Stimulated activated naive CD8-positive, alpha-beta T cell treated with anti-CD3 and anti-CD28 coated beads, Interleukin-15, Interleukin-2, amounts not matched to agents 100 U/mL and 50 U/mL, for 24 hours (primary cell): Measurements from ENCODE around the gene PPEF2.
"Not testable (repeated sequence)": the region's sequence is repeated elsewhere in the genome, so short reads cannot be mapped to it uniquely, and the experiment has no call there.

Experiments used
- ATAC-seq: fragments of 150-1000 bp; cut with Tn5 transposase; one replicate; pipeline ENCODE4 v1.10.0; 2021
- DNase-seq: peaks from one replicate; pipeline ENCODE4 v3.0.0; 2021

The PPEF2 gene, protein sequence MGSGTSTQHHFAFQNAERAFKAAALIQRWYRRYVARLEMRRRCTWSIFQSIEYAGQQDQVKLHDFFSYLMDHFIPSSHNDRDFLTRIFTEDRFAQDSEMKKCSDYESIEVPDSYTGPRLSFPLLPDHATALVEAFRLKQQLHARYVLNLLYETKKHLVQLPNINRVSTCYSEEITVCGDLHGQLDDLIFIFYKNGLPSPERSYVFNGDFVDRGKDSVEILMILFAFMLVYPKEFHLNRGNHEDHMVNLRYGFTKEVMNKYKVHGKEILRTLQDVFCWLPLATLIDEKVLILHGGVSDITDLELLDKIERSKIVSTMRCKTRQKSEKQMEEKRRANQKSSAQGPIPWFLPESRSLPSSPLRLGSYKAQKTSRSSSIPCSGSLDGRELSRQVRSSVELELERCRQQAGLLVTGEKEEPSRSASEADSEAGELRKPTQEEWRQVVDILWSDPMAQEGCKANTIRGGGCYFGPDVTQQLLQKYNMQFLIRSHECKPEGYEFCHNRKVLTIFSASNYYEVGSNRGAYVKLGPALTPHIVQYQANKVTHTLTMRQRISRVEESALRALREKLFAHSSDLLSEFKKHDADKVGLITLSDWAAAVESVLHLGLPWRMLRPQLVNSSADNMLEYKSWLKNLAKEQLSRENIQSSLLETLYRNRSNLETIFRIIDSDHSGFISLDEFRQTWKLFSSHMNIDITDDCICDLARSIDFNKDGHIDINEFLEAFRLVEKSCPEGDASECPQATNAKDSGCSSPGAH

DNA sequence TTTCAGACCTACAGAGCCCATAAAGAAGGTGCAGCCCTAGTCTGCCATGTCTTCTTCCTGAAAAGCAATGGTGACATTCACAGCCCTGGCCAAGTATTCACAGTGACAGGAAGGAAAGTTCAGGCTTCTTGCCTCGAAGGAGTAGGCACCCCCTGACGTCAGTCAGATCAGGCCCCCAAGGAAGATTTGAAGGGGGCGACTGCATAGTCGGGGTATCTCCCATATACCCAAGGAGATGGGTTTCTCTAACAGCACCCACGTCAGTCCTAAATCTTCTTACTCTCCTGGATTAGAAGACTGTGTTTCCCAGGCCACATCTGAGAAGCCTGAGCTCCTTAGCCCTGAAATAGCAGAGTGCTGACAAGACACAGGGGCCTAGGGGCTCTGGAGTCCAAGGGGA lies at the start of gene PPEF2:
TSS of gene PPEF2 (minus strand) at position 101 of the 400 bp plus-strand sequence. CDS start 6,127 bp downstream, outside the sequence.
- ATAC-seq (no peak), DNase-seq (no peak)

DNA sequence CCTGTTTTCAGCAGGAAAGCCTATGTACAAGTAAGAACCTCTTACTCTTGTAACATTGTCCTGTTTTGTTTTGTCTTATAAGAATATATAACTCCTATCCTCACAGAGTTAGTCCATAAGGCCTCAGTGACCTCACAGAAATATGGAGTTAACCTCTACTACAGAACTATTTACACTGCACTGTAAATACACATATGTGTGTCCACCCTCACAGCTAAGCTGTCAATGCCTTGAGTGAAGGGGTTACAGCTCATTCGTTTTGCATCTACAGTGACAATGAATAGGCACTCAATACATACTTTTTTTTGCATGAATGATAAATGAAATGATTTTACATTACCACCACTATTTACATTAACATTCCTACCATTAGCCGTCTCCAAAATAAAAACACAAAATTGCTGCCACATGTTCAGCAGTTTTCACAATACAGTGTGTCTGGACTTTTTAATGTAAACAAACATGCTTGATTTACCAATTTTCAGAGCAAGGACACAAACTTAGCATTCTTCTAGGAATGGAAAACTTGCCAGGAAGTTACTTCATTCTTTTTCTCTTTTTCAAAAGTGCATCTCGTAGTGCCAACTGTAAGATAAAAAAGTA lies 48.1 kb upstream of the PPEF2 start:
- ATAC-seq (no peak), DNase-seq (no peak)

DNA sequence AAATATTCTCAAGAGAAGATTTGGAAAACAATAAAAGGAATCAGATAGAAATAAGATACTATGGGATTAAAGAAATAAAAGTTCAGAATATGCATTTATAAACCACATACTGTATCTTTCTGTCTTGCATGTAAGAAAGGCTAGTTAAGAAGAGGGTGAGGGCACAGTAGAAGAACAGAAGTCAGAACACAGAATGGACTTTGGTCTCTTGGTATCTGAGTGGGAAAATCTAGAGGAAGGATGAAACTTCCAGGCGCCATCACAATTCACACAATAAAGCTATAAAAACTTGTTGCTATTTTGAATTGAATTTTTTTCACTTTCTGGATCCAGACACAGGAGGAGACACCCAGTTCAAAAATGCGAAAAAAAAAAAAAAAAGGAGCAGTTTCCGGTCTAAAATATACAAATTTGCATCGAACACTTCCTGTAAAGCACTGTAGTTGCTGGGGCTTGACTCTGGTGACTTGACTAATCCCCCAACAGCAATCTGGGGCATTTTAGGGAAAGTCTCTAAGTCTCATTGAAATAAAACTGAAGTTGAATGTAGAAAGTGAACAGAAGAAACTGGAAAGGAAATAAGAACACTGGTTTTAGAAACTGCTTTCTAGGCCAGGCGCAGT lies 46.7 kb upstream of the PPEF2 start:
- ATAC-seq (no peak), DNase-seq (no peak)

DNA sequence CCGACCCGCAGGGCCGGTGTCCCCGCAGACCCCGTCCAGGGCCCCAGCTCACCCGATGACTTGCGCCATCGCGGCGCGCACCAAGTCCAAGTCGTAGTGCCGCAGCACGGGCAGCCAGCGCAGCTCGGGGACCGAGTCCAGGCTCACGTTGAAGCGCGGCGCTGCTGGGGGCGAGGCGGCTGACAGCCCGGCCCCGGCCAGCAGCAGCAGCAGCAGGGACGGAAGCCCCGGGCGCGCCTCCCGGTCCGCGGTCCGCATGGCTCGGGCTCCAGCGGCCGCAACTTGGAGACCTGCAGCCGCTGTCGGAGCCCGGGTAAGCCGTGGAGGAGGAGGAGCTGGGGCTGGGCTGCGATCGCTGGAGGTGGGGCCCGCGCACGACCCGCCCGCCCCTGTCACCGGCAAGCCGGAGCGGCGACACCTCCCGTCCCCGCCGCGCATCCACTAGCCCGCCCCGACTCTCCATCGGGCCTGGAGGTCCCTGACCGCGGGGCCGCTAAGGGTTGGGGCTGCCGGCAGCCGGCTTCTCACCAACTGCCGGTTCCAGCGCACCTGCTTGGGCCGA lies 38.5 kb upstream of the PPEF2 start, which contains the start of gene NAAA:
TSS of gene NAAA (minus strand) at position 322 of the 562 bp plus-strand sequence. CDS start at position 258, 64 bp downstream.
- DNase-seq (peak; percentile 82), ATAC-seq (peak; percentile 82)

DNA sequence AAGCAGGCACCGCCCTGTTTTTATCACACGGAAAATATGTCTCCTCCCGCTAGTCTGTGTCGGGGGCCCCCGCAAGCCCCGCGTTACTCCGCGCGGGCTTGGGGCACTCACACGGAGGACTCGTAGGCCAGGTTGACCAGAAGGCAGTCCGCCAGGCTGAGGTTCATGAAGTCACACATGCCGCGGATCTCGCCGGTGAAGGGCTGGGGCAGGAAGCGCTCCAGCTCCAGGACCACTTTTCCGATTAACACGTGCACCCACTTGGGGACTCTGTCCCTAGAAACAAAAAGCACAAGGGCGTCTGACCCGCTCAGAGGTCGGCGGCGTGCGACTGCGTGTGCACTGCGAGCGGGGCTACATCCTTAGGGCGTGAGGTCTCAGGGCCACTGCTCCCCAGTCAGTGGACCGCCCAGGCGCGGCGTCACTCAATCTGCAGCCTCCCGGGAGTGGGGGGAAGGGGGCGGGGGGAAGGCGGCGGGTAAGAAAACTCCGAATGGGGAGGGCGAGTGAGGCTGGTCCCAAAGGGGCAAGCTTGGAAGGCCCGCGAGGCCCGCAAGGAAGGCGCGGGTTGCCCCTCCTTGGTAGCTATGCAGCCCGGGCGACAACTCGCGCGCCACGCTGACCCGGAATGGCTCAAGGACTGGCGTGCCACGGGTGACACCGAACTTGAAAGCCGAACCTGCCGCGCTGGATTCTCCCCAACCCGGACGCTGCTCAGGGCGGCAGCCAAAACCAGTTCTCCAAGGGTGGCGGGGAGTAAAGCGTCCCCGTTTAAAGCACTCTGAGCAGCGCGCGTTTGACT lies 37.8 kb upstream of the PPEF2 start:
- DNase-seq (peak; percentile 81), ATAC-seq (peak; percentile 78)

DNA sequence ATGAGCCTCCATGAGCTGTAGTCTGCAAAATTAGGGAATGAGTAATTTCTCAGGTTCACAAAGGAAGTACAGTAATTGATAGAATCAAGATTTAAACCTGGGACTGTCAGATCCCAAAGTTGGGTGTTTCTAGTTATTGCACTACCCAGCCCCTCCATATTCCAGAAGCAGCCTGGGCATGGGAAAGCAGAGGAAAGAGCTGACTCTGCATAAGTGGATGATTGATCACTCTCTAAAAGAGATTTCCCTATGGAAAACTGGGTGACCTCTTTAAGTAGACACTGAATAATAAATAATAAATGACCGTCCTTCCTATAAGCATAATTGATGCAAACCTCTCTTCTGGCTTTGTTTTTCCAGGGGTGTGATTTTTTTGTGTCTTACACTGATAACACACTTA lies 33.4 kb upstream of the PPEF2 start:
- DNase-seq = no peak
- no peak for ATAC-seq

DNA sequence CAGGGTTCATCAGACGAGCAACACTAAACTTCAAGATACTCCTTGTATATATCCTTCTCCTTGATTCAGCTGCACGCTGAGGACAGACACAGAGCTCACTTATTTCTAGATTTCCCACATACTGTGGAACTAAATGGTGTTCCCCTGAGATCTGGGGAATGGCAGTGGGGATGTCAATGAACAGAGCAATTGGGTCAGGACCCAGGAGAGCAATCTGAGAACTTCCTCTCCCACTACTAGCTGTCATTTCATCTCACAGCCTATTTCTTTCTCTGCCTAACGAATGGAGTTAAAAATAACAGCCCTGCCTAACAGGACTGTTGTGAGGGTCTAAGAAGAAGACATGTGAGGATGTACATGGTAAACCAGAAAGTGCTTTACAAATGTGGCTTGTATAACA lies 27.9 kb upstream of the PPEF2 start:
- ATAC-seq (no peak), DNase-seq (no peak)

DNA sequence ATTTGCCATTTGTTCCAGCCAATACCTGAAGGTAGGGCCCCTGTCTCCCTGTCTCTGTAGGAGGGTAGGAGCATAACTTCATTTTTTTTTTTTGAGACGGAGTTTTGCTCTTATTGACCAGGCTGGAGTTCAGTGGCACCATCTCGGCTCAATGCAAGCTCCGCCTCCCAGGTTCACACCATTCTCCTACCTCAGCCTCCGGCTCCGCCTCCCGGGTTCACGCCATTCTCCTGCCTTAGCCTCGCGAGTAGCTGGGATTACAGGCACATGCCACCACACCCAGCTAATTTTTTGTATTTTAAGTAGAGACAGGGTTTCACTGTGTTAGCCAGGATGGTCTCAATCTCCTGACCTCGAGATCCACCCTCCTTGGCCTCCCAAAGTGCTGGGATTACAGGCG lies 22.7 kb upstream of the PPEF2 start:
- ATAC-seq, DNase-seq: not testable (repeated sequence)

DNA sequence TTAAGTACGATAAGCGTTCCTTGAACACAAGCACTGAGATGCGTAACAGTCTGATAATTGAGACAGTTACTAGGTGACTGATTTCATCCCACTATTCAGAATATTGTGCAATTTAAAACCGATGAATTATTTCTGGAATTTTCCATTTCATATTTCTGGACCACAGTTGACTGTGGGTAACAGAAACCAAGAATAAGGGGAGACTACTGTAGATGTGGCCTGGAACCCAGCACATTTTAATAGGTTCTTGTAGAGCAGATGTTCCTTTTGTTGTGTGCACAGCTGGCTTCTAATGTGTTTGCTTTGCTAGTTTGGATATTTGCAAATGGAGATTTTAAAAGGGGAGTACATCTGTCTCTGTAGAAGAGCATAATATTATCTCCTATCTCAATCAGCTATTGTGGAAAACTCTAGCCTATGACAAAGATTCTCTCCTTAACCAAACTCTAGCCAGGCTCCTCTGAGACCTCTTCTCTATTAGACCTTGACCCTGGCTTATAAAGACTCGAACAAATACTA lies 22.1 kb upstream of the PPEF2 start:
- ATAC-seq (no peak), DNase-seq (no peak)

DNA sequence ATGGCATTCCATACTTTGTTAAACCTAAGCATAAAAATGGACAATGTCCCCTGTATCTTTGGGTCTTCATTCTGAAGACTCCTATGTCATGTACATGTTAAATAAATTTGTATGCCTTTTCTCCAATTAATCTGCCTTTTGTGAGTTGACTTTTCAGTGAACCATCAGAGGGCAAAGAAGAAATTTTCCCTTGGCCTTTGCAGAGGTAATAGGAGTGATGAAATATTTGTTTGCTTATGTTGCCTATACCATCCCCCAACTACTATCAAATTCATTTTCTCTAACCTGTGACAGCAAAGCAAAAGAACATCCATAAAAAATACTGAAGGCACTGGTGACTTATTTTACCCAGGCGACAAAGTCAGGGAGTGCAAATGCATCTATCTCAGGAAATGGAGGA lies 20.3 kb upstream of the PPEF2 start:
- DNase-seq (no peak), ATAC-seq (no peak)

DNA sequence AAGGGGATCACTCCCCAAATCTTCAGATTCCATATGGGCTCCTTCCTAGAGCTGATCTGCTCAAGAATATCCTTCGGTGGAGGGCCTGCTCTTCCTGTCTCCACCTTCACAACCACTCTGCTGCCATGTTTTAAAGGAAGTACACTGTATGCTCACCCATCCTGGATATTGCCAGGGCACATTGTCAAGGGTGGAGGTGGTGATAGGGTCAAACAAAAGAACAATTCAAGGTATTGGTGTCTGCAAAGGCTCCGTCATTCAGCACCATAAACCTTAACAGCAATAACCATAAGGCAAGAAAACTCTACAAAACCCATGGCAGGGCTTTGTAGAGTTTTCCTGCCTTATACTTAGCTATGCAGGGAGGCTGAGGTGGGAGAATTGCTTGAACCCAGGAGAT lies 19.7 kb upstream of the PPEF2 start:
- ATAC-seq = no peak
- no peak for DNase-seq

DNA sequence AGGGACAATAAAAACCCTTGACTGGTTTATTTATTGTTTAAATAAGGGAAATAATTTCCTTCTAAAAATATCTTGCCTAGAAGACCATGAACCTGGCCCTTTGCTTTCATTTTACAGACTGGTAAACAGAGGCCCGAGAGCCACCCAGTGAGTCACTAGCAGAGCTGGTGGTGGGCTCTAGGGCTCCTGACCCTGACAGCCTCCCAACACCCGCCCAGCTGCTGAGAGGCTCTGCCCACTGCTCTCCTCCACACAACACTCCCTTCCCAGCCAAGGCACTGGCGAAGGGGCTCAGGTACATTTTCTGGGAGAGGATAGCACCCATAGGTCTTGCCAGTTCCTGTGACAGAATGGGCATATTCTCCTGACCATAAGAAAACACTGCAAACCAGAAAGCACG lies 18.1 kb upstream of the PPEF2 start:
- no peak for DNase-seq
- no peak for ATAC-seq

DNA sequence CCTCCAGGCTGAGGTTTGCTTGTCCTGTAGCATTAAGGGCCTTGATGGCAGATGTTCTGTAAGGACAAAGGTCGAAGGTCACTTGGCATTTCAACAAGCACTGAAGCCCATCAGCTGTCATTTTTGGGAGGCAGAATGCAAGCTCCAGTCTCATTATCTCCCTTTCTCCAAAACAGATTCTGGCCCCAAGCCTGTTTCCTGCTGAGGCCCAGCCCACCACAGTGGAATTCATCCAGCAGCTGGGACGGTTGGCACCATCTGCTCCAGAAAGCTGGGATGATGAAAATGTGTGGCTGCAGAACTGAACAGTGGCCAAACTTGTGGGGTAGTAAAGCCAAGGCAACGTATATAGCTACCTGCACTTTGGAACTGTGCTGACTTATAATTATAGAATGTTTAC lies 17.7 kb upstream of the PPEF2 start:
- ATAC-seq = no peak

DNA sequence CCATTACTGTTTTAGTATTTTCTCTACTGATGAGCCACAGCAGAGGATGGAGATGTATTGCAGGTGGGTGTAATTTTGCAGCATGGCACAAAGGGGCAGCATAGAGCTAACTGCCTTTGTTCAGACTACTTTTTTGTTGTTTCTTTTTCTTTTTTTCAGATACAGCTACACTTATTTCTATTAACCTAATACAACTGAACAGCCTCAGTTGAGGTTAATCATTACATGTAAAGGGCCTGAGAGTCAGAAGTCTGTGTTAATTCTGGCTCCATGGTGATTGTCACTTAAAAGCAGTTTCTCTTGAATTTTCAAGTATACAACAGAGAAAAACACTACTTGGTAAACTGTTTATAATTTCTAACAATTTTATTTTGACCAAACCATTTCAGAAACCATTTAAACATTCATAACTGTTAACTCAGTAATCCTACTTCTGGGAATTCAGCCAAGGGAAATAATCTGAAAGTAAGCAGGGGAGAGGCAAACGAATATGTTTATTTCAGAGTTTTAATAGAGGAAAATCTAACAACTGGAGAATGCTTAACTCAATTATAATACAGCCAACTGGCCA lies 13.9 kb upstream of the PPEF2 start:
- peak; percentile 18 for DNase-seq
- no peak for ATAC-seq

More for the DNA sequence above, 17.7 kb upstream of the PPEF2 start:
- no peak for DNase-seq

DNA sequence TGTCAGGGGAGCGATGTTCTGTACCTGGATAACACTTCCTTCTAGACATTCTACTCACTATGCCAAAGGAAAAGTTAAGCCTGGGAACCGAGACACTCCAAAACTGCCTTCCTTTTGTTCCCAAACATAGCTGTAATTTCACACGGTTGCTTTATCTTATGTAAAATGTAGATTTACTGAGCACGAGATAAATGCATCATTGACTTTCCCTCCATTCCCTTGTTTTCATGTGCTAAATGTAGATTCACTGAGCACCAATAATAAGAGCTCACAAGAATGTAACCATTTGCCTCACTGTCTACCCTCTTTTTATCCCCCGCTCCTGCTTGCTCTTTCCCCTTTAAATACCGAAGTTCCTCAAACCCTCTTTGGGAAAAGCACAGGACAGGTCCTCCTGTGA lies 10.7 kb upstream of the PPEF2 start:
- no peak for DNase-seq
- ATAC-seq = no peak

DNA sequence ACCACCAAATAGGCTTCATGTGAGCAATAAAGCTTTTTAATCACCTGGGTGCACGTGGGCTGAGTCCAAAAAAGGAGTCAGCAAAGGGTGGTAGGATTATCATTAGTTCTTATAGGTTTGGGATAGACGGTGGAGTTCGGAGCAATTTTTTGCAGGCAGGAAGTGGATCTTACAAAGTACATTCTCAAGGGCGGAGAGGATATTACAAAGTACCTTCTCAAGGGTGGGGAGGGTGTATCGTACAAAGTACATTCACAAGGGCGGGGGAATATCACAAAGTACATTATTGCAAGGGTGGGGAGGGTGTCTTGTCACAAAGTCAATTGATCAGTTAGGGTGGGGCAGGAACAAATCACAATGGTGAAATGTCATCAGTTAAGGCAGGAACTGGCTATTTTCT lies 8.6 kb upstream of the PPEF2 start:
- DNase-seq, ATAC-seq: not testable (repeated sequence)

DNA sequence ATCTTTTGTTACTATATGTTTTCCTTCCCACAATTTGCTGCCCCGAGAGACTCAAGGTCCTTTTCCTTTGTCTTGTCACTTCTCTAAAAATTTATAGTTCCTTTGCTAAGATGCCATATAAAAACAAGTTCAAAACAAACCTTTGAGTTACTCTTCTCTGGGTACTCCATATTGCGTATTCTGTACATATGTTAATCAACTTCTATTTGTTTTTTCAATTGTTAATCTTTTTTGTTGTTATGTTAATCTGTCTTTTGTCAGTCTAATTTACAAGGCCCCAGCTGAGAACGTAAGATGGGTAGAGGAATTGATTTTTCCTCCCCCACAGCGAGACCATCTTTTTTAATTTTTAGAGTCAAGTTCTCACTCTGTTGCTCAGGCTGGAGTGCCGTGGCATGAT lies 7.2 kb upstream of the PPEF2 start:
- no peak for ATAC-seq

DNA sequence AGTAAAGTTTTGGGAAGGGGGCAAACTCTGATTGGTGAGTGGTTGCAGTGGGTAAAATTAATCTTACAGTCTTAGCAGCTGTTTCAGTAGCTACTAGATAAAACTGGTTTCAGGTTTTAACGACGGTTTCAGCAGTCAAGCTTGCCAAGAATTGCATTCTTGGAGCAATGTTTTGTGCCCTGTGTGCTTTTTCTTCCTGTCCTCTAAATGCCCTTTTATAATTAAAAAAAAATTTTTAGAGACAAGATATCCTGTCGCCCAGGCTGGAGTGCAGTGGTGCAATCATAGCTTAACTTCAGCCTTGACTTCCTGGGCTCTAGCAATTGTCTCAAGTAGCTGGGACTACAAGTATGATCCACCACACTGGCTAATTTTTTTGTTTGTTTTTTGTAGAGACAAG lies 6.3 kb upstream of the PPEF2 start:
- ATAC-seq (no peak), DNase-seq (no peak)

More for the DNA sequence above, 7.2 kb upstream of the PPEF2 start:
- DNase-seq = no peak

DNA sequence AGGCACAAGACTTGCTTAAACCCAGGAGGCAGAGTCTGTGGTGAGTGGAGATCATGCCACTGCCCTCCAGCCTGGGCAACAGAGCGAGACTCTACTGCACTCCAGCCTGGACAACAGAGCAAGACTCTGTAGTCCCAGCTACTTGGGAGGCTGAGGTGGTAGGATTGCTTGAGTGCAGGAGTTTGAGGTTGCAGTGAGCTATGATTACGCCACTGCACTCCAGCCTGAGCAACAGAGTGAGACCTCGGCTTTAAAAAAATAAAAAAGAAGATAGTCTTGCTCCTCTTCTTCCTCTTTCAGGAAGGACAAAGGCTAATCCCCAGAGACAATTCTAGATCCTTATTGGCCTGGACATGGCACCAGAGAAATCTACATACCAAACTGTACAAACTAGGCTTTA lies 5.7 kb upstream of the PPEF2 start:
- DNase-seq (no peak), ATAC-seq (no peak)

DNA sequence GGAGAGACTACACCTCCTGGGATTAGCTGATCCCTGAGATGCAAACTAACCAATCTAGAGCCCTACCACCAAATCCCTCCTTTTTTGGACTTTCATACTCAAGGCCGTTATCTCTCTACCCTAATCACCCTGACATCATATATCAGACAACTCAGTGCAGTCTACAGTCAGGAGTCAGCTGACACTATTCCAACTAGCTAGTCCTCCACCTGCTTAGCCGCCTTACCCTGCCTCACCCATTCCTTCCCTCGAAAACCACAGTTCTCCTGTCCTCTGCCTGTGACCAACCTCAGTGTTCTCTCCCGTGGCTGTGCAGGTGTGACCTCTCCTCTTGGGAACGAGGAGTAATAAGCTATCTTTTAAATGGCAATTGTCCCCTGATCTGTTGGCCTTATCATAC lies 1.8 kb upstream of the PPEF2 start:
- ATAC-seq = no peak
- no peak for DNase-seq

DNA sequence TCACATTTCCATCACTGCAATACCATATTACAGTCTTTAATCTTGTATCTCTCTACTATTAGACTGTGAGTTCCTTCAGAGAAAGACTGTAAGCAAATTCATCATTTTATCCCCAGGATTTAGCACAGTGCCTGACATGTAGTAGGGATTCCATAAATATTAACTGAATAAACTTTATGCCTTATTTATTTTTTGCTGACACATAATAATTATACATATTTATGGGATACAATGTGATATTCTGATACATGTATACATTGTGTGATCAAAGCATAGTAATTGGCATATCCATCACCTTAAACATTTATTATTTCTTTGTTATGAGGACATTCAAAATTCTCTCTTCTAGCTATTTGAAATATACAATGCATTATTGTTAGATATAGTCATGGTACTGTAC lies 3.7 kb downstream of the PPEF2 start:
- DNase-seq (no peak), ATAC-seq (no peak)
